Suppressor macrophage treated with lipopolysaccharide for 1 hour (primary cell): ENCODE results near the gene KCNQ5.
"Not testable (repeated sequence)": the region's sequence is repeated elsewhere in the genome, so short reads cannot be mapped to it uniquely, and the experiment has no call there.

ENCODE experiments used
- DNase-seq, 3 donors: peaks; one replicate each; pipeline ENCODE4 v3.0.0-alpha.2; 2020 to 2022

KCNQ5 gene

GRCh38 chr6:72850469-72850868 lies 228.6 kb downstream of the KCNQ5 start:
- no peak for DNase-seq

DNA sequence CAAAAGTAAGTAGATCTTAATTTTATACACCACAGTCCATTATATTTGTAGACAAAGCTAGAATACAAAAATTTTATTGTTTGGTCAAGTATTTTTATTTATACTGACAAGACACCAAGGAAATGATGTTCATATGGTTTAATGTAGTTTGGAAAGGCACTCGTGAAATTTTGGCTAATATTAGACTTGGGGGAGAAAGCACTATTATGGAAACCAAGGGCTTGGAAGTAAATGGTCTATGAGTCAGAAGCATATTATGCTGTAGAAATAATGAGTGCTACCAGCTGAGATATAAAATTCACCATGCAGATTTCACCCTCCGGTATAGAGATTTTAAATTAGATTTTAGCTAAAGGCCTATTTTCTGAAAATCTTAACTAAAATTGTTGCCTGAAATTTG lies 233.6 kb downstream of the KCNQ5 start:
- no peak for DNase-seq

- DNase-seq, result no peak
Observed at GRCh38 chr6:72856801-72857200, 234.9 kb downstream of the KCNQ5 start.

DNA sequence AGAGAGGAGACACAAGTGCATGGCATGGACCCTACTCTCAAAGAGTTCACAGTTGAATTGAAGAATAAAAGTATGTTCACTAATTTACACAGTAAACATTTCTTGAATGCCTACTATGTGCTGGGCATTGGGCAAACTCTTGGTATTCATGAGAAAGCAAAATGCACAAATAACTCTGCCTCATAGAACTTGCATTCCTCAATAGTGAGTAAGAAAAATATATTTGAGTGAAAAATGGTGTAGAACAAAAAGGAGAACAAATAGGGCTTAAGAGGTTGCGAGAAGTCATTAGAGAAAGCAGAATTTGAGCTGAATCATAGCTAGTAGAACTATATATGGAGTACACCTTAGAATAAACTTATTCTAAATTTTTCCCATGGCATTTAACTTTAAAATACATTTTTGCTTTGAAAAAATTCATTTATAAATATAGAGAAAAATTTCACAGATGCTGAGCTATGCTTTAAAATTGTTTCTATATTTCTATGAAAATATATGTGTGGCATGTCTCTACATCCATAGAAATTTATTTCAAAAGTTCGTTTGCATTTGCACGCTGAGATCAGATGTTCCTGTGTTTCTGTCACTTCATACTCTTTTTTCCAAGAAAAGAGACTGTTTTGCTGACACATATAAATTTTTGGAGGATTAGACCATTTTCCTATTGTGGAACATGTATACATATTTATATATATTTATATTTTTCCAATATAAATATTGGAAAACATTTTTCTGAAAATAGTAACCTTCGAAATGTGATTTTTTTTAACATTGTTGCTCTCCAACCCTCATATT lies 236.1 kb downstream of the KCNQ5 start:
- no peak for DNase-seq

GRCh38 chr6:72861059-72861458 lies 239.2 kb downstream of the KCNQ5 start:
- DNase-seq, result peak in 1 of 3 donors; percentile 9

GRCh38 chr6:72861935-72862432 lies 240.1 kb downstream of the KCNQ5 start:
- DNase-seq, result peak; percentile 51 to 73 (median 71)

DNA sequence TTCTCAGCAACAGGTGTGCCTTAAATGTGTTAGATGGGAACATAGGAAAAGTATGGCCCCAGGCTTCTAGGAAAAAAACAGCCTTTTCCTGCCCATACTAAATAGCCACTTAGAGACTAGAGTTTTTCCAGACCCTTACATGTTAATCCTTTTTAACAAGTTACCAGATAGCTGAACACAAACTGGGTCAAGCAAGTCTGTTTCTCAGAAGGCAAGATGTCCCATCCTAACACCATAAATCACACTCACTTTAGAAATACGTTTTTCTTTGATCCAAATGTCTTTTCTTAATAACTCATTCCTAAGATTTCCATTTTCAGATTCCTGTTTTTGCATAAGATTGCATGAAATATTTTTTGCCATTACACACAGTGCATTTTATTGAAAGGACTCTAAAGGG lies 241.3 kb downstream of the KCNQ5 start:
- no peak for DNase-seq

DNA sequence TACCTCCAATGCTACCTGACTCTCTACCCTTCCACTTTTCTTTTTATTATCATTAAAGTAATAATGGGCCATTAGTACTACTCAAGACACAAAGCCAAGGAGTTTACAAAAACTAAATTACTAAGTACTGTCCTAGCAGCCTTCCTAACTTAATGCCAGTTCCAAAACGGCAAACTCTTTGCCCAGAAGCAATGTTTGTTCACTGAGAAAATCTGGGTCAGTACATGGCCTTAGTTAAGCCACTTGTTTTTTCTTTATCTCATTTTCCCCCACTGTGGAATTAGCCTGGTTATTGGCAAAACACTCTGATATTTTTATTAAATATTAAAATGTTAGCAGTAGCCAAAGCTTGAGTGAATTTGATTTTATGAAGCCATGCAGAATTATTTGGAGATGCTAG lies 242.4 kb downstream of the KCNQ5 start:
- no peak for DNase-seq

GRCh38 chr6:72864799-72865198 lies 242.9 kb downstream of the KCNQ5 start:
- peak in 1 of 3 donors; percentile 8 for DNase-seq

DNA sequence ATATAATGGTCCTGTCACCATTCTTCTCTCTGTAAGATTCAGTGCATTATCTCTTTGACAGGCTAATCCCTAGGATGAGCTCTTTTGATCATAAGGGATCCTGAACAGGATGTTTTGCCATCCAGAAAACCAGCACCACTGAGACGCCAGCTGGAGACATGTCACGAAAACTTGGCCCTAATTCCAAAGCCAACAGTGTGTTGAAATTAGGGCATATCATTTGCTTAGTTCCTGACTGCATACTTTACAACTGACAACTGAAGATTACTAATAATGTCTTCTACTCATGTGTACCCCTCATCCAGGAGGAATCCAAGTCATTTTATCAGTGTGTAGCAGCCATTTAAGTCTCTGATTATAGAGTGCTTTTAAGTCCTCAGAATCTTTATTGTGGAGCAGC lies 243.6 kb downstream of the KCNQ5 start:
- no peak for DNase-seq

DNA sequence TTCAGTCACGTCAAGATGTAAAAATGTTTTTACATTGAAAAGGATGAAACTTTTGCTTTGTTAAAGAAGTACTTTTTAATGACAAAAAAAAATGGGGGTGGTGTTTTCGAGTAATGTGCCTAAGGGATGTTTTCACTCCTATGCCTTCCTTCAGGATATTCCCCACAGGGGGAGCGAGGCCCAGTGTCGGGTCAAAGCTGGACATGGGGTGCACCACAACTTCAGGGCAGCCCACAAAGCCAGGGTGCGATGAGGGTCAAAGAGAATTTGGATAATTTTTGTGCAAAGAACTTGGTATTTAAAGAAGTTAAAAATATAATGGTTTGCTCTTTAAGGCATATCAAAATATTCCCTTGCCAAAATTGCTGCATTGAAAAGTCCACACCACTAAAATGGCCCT lies 247.8 kb downstream of the KCNQ5 start:
- no peak for DNase-seq

- no peak for DNase-seq
Observed at GRCh38 chr6:72873433-72873832, 251.6 kb downstream of the KCNQ5 start.

DNA sequence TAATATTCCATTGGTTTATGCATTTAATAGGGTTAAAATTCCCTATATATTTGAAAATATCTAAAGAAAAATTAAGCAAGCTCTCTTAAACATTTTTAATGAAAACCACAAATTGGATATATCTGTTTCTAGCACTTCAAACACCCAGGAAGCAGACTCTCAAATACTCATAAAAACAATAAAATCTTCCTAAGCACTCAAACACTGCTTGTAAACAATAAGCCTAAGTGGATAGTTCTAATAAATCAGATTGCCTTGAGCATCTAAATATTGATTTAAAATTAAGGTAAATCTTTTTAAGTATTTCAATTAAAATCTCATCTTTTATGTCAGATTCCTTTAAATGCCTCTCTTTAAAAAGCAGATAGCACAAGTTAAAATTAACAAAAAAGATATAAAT lies 254.4 kb downstream of the KCNQ5 start:
- no peak for DNase-seq

- DNase-seq, result no peak
Observed at GRCh38 chr6:72886170-72886569, 264.3 kb downstream of the KCNQ5 start.

DNA sequence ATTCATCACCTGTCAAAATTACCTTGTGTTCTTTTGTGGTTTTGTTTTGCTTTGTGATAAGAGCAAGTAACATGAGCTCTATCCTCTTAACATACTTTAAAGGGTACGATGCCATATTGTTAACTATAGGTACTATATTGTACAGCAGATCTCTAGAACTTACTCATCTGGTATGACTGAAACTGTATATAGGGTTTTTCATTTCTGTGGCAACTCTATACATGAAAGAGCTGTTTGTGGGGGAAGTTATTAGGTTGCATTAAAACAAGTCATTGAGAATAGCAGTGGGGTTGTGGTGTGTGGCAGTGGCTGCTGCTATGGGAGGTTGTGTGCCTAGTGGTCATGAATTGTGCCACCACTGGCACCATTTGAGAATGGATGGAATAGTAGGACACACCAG lies 268.4 kb downstream of the KCNQ5 start:
- no peak for DNase-seq

- no peak for DNase-seq
Observed at GRCh38 chr6:72890671-72891070, 268.8 kb downstream of the KCNQ5 start.

DNA sequence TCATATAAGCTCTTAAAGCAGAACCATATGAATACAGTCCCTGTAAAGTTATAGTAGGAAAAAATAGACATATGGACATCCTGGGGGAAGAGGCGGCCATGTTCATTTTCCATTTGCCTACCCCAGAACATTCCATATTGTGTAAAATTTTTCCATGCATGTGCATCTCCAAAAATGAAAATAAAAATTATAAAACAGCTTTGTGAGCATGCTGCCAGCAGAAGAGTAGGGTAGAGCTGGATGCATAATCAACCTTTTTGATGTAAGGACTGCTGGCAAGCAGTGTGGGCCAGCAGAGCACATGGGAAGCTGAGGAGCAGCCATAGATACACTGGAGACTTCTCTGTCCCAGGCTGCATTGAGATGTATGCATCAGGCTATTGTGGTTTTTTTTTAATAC lies 271.0 kb downstream of the KCNQ5 start:
- no peak for DNase-seq

DNA sequence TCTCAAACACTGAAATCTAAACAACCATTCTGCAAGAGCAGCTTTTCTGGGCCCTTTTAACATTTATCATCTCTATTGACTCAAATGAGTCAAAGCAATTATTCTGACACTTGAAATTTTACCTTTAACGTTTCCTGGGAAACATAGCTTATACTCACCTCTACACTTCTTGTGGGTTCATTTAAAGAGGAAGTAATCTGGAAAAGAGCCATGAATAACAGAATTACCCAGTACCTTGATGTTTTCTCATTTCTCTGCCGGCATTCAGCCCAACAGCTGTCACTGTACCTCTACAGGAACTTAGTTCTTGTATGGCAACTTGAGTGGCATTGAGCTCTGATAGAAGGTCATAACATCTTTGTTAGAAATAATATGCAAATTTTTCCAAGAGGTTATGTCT lies 272.2 kb downstream of the KCNQ5 start:
- no peak for DNase-seq

DNA sequence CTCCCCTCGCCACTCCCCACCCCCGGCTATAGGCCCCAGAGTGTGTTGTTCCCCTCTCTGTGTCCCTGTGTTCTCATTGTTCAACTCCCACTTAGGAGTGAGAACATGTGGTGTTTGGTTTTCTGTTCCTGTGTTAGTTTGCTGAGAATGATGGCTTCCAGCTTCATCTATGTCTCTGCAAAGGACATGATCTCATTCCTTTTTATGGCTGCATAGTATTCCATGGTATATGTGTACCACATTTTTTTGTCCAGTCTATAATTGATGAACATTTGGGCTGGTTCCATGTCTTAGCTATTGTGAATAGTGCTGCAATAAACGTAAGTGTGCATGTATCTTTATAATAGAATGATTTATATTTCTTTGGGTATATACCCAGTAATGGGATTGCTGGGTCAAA lies 276.4 kb downstream of the KCNQ5 start:
- not testable (repeated sequence) for DNase-seq

- no peak for DNase-seq
Observed at GRCh38 chr6:72905705-72906478, 284.0 kb downstream of the KCNQ5 start.

DNA sequence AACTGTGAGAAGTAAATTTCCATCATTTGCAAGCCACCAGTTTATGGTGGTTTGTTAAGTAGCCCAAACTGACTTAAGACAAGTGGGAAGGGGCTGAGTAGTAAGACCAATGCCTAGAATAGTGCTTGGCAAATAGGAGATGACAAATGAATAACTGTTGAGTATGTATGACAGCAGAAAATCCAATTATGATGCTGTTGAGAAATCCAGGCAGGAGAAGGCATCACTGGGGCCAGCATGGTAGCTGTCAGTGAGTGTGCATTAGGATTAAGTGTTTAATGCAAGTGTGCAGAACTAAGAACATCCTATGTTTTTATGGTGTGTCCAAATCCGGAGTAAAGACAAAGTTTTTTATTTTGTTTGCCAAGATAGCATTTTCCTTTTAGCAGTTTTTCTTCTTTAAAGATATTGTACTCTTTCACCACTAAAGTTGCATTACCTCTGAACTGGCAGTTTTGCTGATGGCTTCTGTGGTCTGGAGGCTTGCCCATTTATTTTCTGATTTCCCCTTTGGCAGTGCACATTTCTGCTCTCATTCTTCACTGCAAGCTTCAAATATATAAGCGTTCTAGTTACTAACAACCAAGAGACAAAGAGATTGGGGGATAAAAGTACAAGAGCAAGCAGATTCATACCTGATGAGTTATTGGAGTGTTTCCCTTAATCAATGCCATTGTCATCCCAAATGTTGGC lies 289.7 kb downstream of the KCNQ5 start:
- peak in 1 of 3 donors; percentile 12 for DNase-seq

- DNase-seq, result no peak
Observed at GRCh38 chr6:72913797-72914196, 291.9 kb downstream of the KCNQ5 start.

DNA sequence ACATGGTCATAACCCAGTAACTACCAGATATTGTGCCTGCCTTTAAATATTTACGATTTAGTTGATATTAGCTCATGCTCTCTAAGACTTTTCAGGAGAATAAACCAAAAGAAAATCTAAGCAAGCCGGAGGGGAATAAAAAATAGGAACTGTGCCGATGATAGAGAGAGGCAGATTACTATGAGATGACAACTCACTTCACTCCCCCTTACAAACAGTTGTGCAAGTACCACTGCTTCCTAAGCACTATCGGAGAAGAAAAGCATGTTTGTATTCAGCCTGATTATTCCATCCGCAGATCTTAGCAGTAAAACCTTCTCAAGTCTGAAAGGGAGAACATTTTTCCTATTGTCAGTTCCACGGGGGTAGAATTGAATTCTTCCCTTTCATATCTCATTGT lies 294.4 kb downstream of the KCNQ5 start:
- DNase-seq, result peak; percentile 20 to 30 (median 21)

GRCh38 chr6:72916906-72917305 lies 295.0 kb downstream of the KCNQ5 start:
- DNase-seq, result no peak
